RKO (cell line): ENCODE data around the gene CEP112.
A peak's percentile ranks its signal among the peaks of the same experiment; 100 is the strongest.

Experiments
- DNase-seq: peaks from one replicate; pipeline ENCODE4 v3.0.0-alpha.2; 2016; ENCODE audit warnings: low spot score

The CEP112 gene

GRCh38 chr17:66191593-66192377 is at the start of gene CEP112:
Gene CEP112 (minus strand): TSS chr17:66192133.
- peak; percentile 69 for DNase-seq

GRCh38 chr17:66240630-66241029 is 48.7 kb upstream of the CEP112 start:
- peak; percentile 57 for DNase-seq

- DNase-seq, result no peak
These were observed 48.1 kb upstream of the CEP112 start for GRCh38 chr17:66240013-66240412.

GRCh38 chr17:66235377-66235994 is 43.6 kb upstream of the CEP112 start:
- no peak for DNase-seq

- DNase-seq, result no peak
These were observed 42.7 kb upstream of the CEP112 start for GRCh38 chr17:66234611-66235010.

GRCh38 chr17:66233023-66233753 is 41.3 kb upstream of the CEP112 start:
- DNase-seq, result no peak

- DNase-seq, result no peak
These were observed 39.1 kb upstream of the CEP112 start for GRCh38 chr17:66230922-66231591.

GRCh38 chr17:66229783-66230538 is 38.0 kb upstream of the CEP112 start:
- DNase-seq, result no peak

- DNase-seq, result no peak
These were observed 37.2 kb upstream of the CEP112 start, which contains the start of gene APOH for GRCh38 chr17:66228887-66229782. Gene APOH (minus strand): TSS chr17:66229415. CDS start chr17:66229379, 36 bp downstream.

- DNase-seq, result no peak
These were observed 35.5 kb upstream of the CEP112 start for GRCh38 chr17:66227212-66228045.

GRCh38 chr17:66222798-66223350 is 30.9 kb upstream of the CEP112 start:
- no peak for DNase-seq

GRCh38 chr17:66221755-66222530 is 30.0 kb upstream of the CEP112 start:
- DNase-seq, result no peak

- DNase-seq, result no peak
These were observed 29.4 kb upstream of the CEP112 start for GRCh38 chr17:66221343-66221742.

- no peak for DNase-seq
These were observed 28.3 kb upstream of the CEP112 start for GRCh38 chr17:66220079-66220835.

- no peak for DNase-seq
These were observed 23.6 kb upstream of the CEP112 start for GRCh38 chr17:66215529-66215911.

- no peak for DNase-seq
These were observed 23.1 kb upstream of the CEP112 start for GRCh38 chr17:66214884-66215528.
